ENCODE measurements around the gene MT4. TPM values are rescaled to one million over a fixed set of nuclear protein-coding genes. Genes with fewer than 3 reads are reported as not detected.
A peak's percentile ranks its signal among the peaks of the same experiment; 100 is the strongest.
"Not testable (repeated sequence)": the region's sequence is repeated elsewhere in the genome, so short reads cannot be mapped to it uniquely, and the experiment has no call there.

The MT4 gene
- total and polyA plus RNA-seq, 12 donors, result not detected

DNA sequence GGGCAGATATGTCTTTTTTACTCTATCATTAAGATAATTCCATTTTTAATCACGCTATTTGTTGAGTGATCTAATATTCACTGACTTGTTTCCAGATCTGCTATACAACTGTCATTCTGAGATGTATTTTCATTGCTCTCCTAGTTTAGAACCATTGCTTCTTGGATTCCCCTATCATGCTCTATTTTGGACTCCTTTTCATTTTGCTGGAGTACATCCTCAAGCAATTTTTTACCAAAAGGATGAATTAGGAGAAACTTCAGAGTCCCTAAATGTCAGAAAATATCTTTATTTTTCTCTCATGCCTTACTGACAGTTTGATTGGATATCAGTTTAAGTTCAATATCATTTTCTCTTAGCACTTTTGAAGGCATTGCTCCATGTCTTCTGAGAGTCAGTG, 9.8 kb downstream of the MT4 start:
- intact Hi-C loops (cut with DNase I), result no loop called here

DNA sequence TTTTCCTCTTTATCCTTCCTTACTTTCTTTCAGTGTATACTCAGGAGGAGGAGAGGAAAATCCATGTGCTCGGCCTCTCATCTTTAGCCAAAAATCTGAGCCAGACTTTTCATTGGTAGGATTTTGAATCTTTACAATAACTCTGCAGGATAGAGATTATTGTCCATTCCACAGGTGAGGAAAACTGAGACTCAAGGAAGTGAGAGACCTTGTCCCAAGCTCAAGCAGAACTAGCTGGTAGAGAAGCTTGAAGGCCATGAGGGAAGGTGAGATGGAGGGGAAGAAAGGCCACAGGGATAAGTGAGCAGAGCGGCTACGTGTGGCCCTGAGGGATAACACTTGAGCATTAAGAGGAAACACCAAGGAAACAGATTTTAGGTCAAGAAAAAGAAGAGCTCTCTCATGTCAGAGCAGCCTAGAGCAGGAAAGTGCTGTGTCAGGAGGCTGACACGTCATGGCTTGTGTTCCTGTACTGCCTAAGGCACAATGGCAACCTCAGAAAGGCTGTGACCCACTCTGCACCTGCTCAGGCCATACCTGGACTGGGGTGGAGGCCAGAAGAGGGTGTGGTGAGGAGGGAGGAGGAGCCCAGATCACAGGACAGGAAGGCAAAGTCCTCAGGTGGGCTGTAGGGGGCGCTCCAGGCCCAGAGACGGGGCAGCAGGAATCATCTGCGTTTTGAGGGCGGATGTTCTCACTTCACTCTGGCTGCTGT, 11.9 kb downstream of the MT4 start:
- intact Hi-C loops (cut with DNase I), result no loop called here
- DNase-seq, result peak; percentile 67 to 86 (median 80)

More for the DNA sequence above, 9.8 kb downstream of the MT4 start:
- Histone ChIP-seq H3K9me3 (replicated peaks in 1 of 3) (no peaks in the 10 kb centered on the region), H3K4me3 (no peak overlapping the region), H3K4me1 (replicated peaks in 1 of 2) (peaks cover 0 to 6% of the 10 kb centered on the region in 2 donors), H3K27me3 (no peaks in the 10 kb centered on the region), H3K36me3 (replicated peaks in 1 of 2) (no peaks in the 10 kb centered on the region), H3K27ac (no peak overlapping the region)
- no peak for TF ChIP-seq POLR2A (IDR thresholded peaks at IDR 0.05)
- TF ChIP-seq, protein P1, sequence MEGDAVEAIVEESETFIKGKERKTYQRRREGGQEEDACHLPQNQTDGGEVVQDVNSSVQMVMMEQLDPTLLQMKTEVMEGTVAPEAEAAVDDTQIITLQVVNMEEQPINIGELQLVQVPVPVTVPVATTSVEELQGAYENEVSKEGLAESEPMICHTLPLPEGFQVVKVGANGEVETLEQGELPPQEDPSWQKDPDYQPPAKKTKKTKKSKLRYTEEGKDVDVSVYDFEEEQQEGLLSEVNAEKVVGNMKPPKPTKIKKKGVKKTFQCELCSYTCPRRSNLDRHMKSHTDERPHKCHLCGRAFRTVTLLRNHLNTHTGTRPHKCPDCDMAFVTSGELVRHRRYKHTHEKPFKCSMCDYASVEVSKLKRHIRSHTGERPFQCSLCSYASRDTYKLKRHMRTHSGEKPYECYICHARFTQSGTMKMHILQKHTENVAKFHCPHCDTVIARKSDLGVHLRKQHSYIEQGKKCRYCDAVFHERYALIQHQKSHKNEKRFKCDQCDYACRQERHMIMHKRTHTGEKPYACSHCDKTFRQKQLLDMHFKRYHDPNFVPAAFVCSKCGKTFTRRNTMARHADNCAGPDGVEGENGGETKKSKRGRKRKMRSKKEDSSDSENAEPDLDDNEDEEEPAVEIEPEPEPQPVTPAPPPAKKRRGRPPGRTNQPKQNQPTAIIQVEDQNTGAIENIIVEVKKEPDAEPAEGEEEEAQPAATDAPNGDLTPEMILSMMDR (IDR thresholded peaks at IDR 0.05), result no peak
- DNase-seq, result no peak
- 71 to 83% (median 81%) methylated on average over 1 of the region's 1 CpG for WGBS, 4 donors

DNA sequence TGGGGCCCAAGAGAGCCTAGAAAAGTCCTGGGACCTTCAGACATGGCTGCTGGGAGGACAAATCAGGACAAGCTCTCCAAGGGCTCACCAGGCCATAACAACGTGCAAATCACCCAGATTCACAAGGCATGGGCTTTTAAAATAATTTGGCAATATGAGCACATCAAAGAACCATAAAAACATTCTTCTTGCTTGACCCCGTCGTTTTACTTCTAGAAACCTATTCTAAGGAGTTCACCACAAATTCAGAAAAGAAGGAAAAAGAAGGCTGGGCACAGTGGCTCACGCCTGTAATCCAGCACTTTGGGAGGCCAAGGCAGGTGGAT, 12.4 kb downstream of the MT4 start:
- 59 to 81% (median 72%) methylated on average over 4 of the region's 4 CpGs for WGBS, 4 donors
- TF ChIP-seq, protein P1 (IDR thresholded peaks at IDR 0.05), result peak in 1 of 6 experiments; percentile 6
- TF ChIP-seq POLR2A (IDR thresholded peaks at IDR 0.05), result no peak
- H3K27ac ChIP-seq, result no peak overlapping the region
- no peaks in the 10 kb centered on the region for H3K36me3 ChIP-seq (replicated peaks in 1 of 2)
- no peak for DNase-seq
- no peak overlapping the region for H3K4me3 ChIP-seq
- intact Hi-C loops (cut with DNase I), result no loop called here
- no peaks in the 10 kb centered on the region for H3K27me3 ChIP-seq
- no peaks in the 10 kb centered on the region for H3K9me3 ChIP-seq (replicated peaks in 1 of 3)
- no peaks in the 10 kb centered on the region for H3K4me1 ChIP-seq (replicated peaks in 1 of 2)

More for the DNA sequence above, 11.9 kb downstream of the MT4 start:
- Histone ChIP-seq H3K27ac (no peak overlapping the region), H3K27me3 (no peaks in the 10 kb centered on the region), H3K4me1 (replicated peaks in 1 of 2) (no peaks in the 10 kb centered on the region), H3K4me3 (no peak overlapping the region), H3K9me3 (replicated peaks in 1 of 3) (no peaks in the 10 kb centered on the region), H3K36me3 (replicated peaks in 1 of 2) (no peaks in the 10 kb centered on the region)
- no peak for TF ChIP-seq POLR2A (IDR thresholded peaks at IDR 0.05)
- TF ChIP-seq, protein P1 (IDR thresholded peaks at IDR 0.05), result peak; percentile 48 to 89 (median 74)
- WGBS, 4 donors, result 36 to 43% (median 37%) methylated on average over 7 to 8 of the region's 8 CpGs

DNA sequence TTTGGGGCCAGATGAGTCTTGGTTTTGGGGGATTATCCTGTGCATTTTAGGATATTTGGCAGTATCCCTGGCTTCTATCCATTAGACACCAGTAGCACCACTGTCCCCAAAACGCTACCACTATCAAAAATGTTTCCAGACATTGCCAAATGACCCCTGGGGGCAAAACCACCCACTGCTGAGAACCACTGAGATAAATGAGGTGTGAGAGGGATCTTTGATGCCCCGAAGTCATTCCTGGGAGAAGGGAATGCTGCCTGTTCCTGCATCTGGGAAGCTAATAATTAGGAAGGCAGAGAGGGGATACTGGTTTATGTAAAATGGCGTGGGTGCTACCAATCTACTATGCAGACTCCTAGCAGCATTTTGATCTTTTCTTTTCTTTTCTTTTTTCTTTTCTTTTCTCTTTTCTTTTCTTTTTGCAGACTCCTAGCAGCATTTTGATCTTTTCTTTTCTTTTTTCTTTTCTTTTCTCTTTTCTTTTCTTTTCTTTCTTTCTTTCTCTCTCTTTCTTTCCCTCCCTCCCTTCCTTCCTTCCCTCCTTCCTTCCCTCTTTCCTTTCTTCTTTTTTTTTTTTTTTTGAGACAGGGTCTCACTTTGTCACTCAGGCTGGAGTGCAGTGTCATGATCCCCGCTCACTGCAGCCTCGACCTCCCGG, 15.6 kb downstream of the MT4 start:
- no peaks in the 10 kb centered on the region for H3K27me3 ChIP-seq
- no peaks in the 10 kb centered on the region for H3K36me3 ChIP-seq (replicated peaks in 1 of 2)
- intact Hi-C loops (cut with DNase I), result no loop called here
- no peak for TF ChIP-seq POLR2A (IDR thresholded peaks at IDR 0.05)
- TF ChIP-seq, protein P1 (IDR thresholded peaks at IDR 0.05), result no peak
- no peak overlapping the region for H3K4me3 ChIP-seq
- H3K27ac ChIP-seq, result no peak overlapping the region
- peak in 1 of 7 donors; percentile 7 for DNase-seq
- WGBS, 4 donors, result 79 to 89% (median 83%) methylated on average over 6 of the region's 6 CpGs
- no peaks in the 10 kb centered on the region for H3K4me1 ChIP-seq (replicated peaks in 1 of 2)
- no peaks in the 10 kb centered on the region for H3K9me3 ChIP-seq (replicated peaks in 1 of 3)

DNA sequence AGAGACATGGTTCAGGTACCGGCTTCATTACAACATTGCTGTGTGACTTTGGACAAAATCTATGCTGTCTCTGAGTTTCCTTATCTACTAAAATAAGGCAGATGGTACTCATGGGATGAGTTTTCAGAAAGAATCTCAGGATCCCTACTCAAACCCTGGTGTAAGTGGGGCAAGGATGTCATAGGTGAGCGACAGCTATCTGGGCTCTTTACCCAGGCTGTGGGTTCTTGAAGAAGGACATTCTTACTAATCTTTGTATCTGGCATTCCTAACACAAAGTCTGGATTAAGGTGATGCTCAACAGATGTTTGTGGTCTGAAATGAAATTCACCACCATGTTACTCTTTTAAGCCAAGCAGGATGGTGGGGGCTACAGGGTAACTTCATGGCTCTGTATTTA, 18.0 kb downstream of the MT4 start:
- WGBS, 4 donors, result 93 to 100% (median 96%) methylated on average over 2 of the region's 2 CpGs
- intact Hi-C loops (cut with DNase I), result not testable (repeated sequence)

More for the DNA sequence above, 18.0 kb downstream of the MT4 start:
- not testable (repeated sequence) for H3K4me1 ChIP-seq (replicated peaks in 1 of 2); H3K36me3 ChIP-seq (replicated peaks in 1 of 2); H3K27ac ChIP-seq; H3K27me3 ChIP-seq; H3K9me3 ChIP-seq (replicated peaks in 1 of 3); H3K4me3 ChIP-seq; DNase-seq
